GM12873 (cell line): Measurements from ENCODE around the gene FHOD3.
A peak's percentile ranks its signal among the peaks of the same experiment; 100 is the strongest.

ENCODE experiments used
- TF ChIP-seq, protein P1 (sequence below): IDR thresholded peaks from 2 replicates; pipeline ENCODE4 v1.5.1; 2012; ENCODE audit warnings: low read depth, mild to moderate bottlenecking, moderate library complexity, low read length, control low read depth; ENCODE audit not compliant: insufficient read depth; ENCODE audit errors: missing control alignments

The FHOD3 gene

DNA sequence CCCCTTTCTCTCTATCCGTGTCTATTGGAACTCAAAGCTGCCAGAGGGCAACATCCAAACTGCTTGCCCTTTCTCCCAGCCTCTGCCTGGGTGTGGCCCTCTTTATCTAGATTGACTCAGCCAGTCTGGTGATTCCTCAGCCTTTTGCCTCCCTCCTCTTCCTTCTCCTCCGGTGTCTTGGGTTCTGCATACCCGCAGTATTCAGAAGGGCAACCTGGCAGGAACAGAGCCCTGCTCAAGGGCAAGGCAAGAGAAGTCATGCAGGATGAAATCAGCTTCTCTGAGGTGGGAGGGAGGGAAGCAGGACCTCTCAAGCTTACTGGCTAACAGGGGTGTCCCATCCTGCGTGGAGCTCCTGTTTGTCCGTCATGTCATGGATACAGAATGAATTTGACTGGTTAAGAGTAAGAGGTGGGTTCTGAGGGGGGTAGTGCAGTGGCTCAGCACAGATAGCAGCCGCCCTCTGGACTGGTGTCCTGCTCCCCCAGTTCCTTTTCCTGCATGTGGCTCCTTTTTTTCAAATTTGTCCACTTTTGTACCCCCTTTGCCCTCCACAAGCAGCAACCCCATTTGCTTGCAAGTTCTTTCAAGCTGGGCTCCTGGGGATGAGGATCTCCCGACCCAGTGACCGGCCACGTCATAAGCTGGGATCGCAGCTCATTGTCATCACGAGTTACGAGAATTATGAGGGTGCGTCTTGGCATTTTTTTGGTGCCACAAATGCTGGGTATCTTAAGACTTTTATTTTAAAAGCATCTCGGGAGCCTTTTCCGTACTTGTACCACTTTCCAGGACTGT, 154.1 kb downstream of the FHOD3 start:
- TF ChIP-seq, protein P1, sequence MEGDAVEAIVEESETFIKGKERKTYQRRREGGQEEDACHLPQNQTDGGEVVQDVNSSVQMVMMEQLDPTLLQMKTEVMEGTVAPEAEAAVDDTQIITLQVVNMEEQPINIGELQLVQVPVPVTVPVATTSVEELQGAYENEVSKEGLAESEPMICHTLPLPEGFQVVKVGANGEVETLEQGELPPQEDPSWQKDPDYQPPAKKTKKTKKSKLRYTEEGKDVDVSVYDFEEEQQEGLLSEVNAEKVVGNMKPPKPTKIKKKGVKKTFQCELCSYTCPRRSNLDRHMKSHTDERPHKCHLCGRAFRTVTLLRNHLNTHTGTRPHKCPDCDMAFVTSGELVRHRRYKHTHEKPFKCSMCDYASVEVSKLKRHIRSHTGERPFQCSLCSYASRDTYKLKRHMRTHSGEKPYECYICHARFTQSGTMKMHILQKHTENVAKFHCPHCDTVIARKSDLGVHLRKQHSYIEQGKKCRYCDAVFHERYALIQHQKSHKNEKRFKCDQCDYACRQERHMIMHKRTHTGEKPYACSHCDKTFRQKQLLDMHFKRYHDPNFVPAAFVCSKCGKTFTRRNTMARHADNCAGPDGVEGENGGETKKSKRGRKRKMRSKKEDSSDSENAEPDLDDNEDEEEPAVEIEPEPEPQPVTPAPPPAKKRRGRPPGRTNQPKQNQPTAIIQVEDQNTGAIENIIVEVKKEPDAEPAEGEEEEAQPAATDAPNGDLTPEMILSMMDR: no peak

DNA sequence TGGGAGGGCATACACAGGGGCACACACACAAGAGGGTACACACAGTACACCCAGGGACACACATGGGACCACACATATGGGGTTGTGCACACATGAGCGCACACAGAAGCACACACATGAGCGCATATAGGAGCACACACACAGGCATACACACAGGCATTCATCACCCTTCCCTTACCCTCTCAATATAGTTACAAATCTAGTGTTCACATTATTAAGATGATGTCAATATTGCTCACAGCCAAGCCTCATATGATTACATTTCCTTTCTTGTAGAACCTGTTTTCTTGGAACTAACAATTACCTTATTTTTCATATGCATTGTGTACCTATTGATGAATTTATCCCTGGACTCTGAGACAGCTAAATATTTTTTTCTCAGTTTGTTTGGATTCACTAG, 156.7 kb downstream of the FHOD3 start:
- TF ChIP-seq, protein P1: no peak

DNA sequence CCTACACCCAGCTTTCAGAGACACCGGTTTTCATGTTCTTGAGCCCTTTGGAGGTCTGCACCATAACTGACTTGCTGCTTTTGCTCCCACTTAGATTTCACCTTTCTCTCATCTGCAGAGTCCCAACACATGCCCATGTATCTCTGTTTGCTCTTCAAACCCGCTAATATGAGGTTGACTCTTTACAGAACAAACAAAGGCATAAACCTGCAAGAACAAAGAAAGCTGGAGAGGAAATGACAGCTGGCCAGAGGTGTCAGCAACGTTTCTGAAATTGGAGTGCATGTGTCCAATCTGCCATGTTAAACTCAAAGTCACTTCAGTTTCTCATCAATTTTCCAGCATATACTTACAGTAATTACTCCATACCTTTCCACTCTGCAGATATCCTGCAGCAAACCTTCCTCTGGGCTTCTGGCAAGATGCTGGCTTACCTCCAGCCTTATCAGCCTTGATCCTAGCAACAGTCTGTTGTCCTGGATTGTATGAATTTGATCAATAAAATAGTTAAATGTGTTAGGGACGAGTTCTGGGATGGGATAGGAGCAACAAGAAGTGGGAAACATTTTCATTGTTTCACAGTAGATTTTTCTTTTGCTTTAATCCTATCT, 157.4 kb downstream of the FHOD3 start:
- TF ChIP-seq, protein P1: no peak

DNA sequence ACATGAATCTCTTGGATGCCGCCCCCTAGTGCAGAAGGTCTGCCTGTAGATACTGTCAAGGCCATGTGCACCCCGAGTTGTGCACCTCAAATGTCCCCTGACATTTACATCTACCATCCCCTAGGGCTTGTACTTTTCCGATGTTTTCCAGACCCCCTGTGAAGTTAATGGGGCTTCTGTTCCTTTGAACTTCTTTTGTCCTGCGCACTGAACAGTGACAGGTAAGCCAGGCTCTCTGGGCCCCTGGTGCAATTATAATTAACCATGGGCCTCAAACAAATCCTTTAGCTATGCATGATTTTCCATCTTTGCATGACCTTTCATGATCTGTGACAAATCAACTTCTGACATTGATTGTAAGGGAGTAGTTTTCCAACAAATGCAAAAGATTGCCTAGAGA, 158.4 kb downstream of the FHOD3 start:
- TF ChIP-seq, protein P1: peak; percentile 20

DNA sequence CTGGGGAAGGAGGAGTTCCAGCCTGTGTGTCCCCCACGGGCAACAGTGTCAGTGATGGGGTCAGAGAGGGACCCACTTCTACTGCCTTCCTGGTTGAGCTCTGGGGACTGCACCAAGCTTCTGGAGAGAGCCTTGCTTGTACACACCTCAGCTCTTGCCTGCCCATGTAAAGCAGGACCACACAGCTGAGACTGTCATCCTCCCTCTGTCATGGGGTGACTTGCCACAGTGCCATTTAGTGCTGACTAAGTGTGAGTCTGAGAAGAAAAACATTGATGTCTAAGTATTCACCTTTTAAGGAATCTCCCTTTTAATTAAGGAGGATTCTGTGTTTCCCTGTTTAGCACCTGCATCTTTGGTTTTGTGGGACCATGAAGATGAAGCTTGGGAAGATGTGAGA, 159.1 kb downstream of the FHOD3 start:
- TF ChIP-seq, protein P1: no peak

DNA sequence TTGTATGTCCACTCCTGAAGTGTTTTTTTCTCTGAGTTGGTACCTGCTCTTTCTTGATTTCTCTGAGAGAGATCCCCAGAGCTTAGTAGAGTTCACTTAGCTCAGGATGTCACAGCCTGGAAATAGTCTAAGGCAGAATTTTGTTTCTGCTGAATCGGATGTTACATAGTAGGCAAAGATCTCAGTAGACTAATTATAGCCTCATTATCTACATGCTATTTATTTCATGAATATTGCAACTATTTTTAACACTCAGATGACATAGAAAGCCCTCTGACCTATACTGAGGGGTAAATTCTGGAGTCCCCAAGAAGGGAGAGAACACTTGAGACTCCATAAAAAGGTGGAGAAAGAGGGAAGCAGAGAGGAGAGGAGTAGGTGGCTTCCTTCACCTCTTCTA, 160.2 kb downstream of the FHOD3 start:
- TF ChIP-seq, protein P1: no peak

DNA sequence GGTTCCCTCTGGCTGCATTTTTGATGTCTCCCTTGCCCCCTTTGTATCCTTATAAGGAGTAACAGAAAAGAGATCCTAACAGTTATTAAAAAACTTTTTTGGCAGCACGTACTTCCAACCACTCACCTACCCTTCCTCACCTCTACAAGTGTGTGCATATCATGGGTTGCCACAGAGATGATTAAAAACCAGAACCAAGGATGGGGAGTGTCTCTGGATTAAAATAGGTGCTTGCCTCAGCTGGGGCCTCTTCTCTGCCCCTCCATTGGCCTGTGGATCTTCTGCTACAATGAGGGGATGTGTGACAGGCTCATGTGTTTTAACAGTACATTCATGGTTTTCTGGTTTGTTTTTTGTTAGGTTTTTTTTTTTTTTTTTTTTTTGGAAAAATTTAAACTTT, 160.8 kb downstream of the FHOD3 start:
- TF ChIP-seq, protein P1: no peak
